Smooth muscle cell (in vitro differentiated cells): ENCODE measurements around the gene ANO6. TPM values are rescaled to one million over a fixed set of nuclear protein-coding genes. Genes with fewer than 3 reads are reported as not detected.

Source experiments
- DNase-seq: peaks from one replicate; lab custom pipeline; 2025; ENCODE audit not compliant: unreplicated experiment; lab: John Stamatoyannopoulos, UW
- H2AFZ ChIP-seq: fragments of 200-600 bp; sonication (generic); 2 replicates; pipeline ENCODE4 v1.6.0; 2016; ENCODE audit warnings: antibody characterized with exemption, low read depth, mild to moderate bottlenecking
- H3F3A ChIP-seq: fragments of 200-600 bp; sonication (generic); 2 replicates; pipeline ENCODE4 v1.6.0; 2017; ENCODE audit warnings: antibody characterized with exemption, low read depth
- H3K27ac ChIP-seq: fragments of 200-600 bp; sonication (generic); 2 replicates; pipeline ENCODE4 v1.5.1; 2016; ENCODE audit warnings: low read depth, mild to moderate bottlenecking
- H3K27me3 ChIP-seq: fragments of 200-600 bp; sonication (generic); 2 replicates; pipeline ENCODE4 v1.6.1; 2016; ENCODE audit warnings: low read depth, mild to moderate bottlenecking
- H3K36me3 ChIP-seq: fragments of 200-600 bp; sonication (generic); 2 replicates; pipeline ENCODE4 v1.5.1; 2016; ENCODE audit warnings: low read depth
- H3K4me1 ChIP-seq: fragments of 200-600 bp; sonication (generic); 2 replicates; pipeline ENCODE4 v1.5.1; 2016; ENCODE audit warnings: low read depth
- H3K4me2 ChIP-seq: fragments of 200-600 bp; sonication (generic); 2 replicates; pipeline ENCODE4 v1.6.0; 2016; ENCODE audit warnings: mild to moderate bottlenecking
- H3K4me3 ChIP-seq: fragments of 200-600 bp; sonication (generic); 2 replicates; pipeline ENCODE4 v1.5.1; 2016; ENCODE audit warnings: mild to moderate bottlenecking
- H3K79me2 ChIP-seq: fragments of 200-600 bp; sonication (generic); 2 replicates; pipeline ENCODE4 v1.6.0; 2016; ENCODE audit warnings: low read depth, mild to moderate bottlenecking
- H3K9ac ChIP-seq: fragments of 200-600 bp; sonication (generic); 2 replicates; pipeline ENCODE4 v1.6.0; 2016; ENCODE audit warnings: low read depth
- H3K9me3 ChIP-seq: fragments of 200-600 bp; sonication (generic); replicated peaks from 2 replicates; pipeline ENCODE4 v1.5.1; 2016; ENCODE audit warnings: low read depth
- H4K20me1 ChIP-seq: fragments of 200-600 bp; sonication (generic); 2 replicates; pipeline ENCODE4 v1.6.0; 2016; ENCODE audit warnings: low read depth
- WGBS: methylation state at CpG from one replicate; pipeline ENCODE4 v1.1.7; 2016; ENCODE audit warnings: low lambda C conversion rate; 5-methylcytosine and 5-hydroxymethylcytosine counted together
- polyA plus RNA-seq: library from polyadenylated mRNA; unstranded; fragments of >200 nt; fragmentation: Nextera tagmentation; extraction: Ambion mirVana; gene quantifications from 2 replicates; pipeline ENCODE4 v1.2.1, GENCODE V29; 2016
- total RNA-seq: library from RNA; depleted of rRNA; stranded (reverse); fragments of >200 nt; gene quantifications from 2 replicates; pipeline ENCODE4 v1.2.3, GENCODE V29; 2014
- TF ChIP-seq, protein P1 (sequence below): fragments of 200-600 bp; sonication (generic); IDR thresholded peaks from 2 replicates; pipeline ENCODE4 v1.5.1; 2017; ENCODE audit warnings: borderline replicate concordance, mild to moderate bottlenecking, antibody characterized with exemption; ENCODE audit not compliant: insufficient read depth, poor library complexity, severe bottlenecking

Gene ANO6
- total and polyA plus RNA-seq, 2 experiments from 2014 or later, result 44.8 to 106 TPM

DNA sequence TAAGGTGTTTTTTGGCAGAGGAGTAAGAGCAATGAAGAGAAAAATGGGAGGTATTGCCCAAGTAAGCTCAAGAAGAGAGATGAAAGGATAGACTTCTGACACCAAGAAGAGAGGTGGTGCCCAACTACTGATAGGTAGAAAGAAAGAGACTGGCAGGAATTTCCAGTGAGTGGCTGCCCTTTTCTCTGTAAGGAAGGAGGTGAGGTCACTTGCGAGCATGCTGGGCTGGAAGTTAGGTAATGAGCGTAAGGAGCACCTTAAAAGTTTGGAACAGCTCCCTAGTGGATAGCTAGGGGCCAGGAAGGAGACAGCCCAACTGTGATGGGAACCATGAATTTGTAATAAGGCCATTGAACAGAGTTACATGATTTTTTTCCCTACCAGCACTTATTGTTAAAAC is 127.0 kb downstream of the ANO6 start:
- no peaks in the 10 kb centered on the region for H3K27me3 ChIP-seq

DNA sequence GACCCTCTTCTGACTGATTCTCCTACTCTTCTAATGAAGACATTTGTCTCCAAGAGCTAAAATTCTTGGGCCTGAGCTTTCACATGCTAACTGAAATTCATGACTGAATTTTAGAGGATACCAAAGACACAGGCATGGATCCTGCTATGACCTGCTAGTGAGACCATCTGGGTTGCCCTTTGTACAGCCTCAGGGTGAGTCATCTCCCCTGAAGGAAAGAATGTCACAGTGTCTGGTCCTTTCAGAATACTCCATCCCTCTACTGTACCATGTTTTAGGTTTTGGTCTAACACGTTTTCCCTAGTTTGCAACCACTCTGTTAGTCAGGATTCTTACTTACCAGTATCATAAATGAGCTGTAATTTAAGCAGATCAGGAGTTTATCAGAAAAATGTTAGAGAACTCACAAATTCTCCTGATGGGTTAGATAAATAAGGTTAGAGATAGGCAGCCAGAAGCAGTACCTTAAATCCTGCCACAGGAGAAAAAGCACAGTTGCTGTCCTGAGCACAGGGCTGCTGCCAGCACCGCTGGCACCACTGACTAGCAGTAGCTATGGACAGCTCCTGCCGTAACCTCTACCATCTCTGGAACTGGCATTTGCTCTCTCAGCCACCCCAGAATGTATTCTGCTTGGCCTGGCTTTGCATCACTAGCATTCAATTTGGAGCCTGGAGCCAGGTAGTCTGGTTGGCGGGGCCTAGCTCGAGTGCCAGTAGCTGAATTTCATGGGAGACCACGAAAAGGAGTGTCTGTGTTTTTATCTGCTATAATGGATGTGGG is 127.6 kb downstream of the ANO6 start:
- peak overlapping the region; percentile 1 for H3K4me2 ChIP-seq
- H3K4me1 ChIP-seq, result no peaks in the 10 kb centered on the region
- no peaks in the 10 kb centered on the region for H3K9me3 ChIP-seq
- no peaks in the 10 kb centered on the region for H3K27me3 ChIP-seq
- no peak overlapping the region for H2AFZ ChIP-seq
- no peak overlapping the region for H3K9ac ChIP-seq
- WGBS, result 72% methylated on average over 6 of the region's 6 CpGs
- peak overlapping the region; percentile 52 for H3K27ac ChIP-seq
- no peak for DNase-seq
- H3K4me3 ChIP-seq, result no peak overlapping the region
- H3F3A ChIP-seq, result no peaks in the 10 kb centered on the region
- no peaks in the 10 kb centered on the region for H4K20me1 ChIP-seq
- peaks cover 6% of the 10 kb centered on the region for H3K79me2 ChIP-seq
- H3K36me3 ChIP-seq, result peaks cover 7% of the 10 kb centered on the region
- TF ChIP-seq, protein P1, sequence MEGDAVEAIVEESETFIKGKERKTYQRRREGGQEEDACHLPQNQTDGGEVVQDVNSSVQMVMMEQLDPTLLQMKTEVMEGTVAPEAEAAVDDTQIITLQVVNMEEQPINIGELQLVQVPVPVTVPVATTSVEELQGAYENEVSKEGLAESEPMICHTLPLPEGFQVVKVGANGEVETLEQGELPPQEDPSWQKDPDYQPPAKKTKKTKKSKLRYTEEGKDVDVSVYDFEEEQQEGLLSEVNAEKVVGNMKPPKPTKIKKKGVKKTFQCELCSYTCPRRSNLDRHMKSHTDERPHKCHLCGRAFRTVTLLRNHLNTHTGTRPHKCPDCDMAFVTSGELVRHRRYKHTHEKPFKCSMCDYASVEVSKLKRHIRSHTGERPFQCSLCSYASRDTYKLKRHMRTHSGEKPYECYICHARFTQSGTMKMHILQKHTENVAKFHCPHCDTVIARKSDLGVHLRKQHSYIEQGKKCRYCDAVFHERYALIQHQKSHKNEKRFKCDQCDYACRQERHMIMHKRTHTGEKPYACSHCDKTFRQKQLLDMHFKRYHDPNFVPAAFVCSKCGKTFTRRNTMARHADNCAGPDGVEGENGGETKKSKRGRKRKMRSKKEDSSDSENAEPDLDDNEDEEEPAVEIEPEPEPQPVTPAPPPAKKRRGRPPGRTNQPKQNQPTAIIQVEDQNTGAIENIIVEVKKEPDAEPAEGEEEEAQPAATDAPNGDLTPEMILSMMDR, result no peak

More for the DNA sequence above, 127.0 kb downstream of the ANO6 start:
- Histone ChIP-seq H3F3A (no peaks in the 10 kb centered on the region), H3K4me2 (no peak overlapping the region), H2AFZ (no peak overlapping the region), H3K79me2 (peaks cover 11% of the 10 kb centered on the region), H3K9ac (no peak overlapping the region), H3K4me3 (no peak overlapping the region), H3K36me3 (peaks cover 4% of the 10 kb centered on the region), H4K20me1 (no peaks in the 10 kb centered on the region), H3K27ac (peak overlapping the region; percentile 52), H3K9me3 (no peaks in the 10 kb centered on the region), H3K4me1 (no peaks in the 10 kb centered on the region)
- TF ChIP-seq, protein P1, result no peak
- WGBS, result 100% methylated on average over 2 of the region's 2 CpGs
- DNase-seq, result no peak

DNA sequence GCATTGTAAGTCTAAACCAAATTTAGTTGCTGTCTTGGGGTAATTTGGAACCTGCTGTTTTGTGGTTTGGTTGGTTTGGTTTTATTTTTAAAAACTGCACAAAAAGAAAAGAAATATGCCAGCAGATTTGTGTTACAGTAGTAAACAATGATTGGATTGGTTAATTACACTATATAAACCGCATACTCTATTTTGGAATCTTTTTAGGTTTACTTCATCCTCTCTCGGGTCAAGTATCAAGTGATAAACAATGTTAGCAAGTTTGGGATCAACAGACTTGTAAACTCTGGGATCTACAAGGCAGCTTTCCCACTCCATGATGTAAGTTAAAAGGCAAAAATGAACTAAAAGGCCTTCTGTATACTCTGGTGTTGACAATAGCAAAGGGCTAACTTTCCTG is 132.4 kb downstream of the ANO6 start:
- Histone ChIP-seq H4K20me1 (no peaks in the 10 kb centered on the region), H3K79me2 (no peaks in the 10 kb centered on the region), H3F3A (peaks cover 3% of the 10 kb centered on the region), H3K4me3 (no peak overlapping the region), H2AFZ (no peak overlapping the region), H3K4me2 (no peak overlapping the region), H3K9ac (no peak overlapping the region), H3K4me1 (no peaks in the 10 kb centered on the region), H3K27me3 (no peaks in the 10 kb centered on the region), H3K27ac (no peak overlapping the region), H3K9me3 (no peaks in the 10 kb centered on the region), H3K36me3 (peaks cover 17% of the 10 kb centered on the region)
- DNase-seq, result no peak
- TF ChIP-seq, protein P1, result no peak
- WGBS, result 75% methylated on average over 2 of the region's 2 CpGs

DNA sequence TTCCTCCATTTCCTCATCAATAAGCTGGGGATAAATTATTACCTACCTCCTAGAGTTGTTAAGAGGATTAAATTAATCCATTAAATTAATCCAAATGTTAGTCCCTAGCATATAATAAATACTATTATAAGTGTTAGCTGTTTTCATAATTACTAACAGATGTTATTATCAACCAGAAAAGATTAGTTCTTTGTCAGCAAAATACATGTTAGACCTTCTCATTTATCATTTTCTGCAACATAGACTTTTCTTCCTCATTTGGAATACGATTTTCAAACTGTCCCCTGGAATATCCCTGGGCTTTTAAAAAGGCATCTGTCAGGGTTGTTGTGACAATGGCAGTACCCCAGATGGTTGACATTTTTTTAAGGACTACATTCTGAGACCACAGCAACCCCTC is 133.1 kb downstream of the ANO6 start:
- Histone ChIP-seq H3K4me1 (no peaks in the 10 kb centered on the region), H3K27ac (no peak overlapping the region), H3F3A (peaks cover 3% of the 10 kb centered on the region), H3K4me2 (no peak overlapping the region), H2AFZ (no peak overlapping the region), H3K27me3 (no peaks in the 10 kb centered on the region), H3K79me2 (no peaks in the 10 kb centered on the region), H3K36me3 (peaks cover 17% of the 10 kb centered on the region), H4K20me1 (no peaks in the 10 kb centered on the region), H3K4me3 (no peak overlapping the region), H3K9me3 (no peaks in the 10 kb centered on the region), H3K9ac (no peak overlapping the region)
- WGBS, result 87% methylated on average over 1 of the region's 1 CpG
- TF ChIP-seq, protein P1, result no peak
- no peak for DNase-seq
